Neural cell (in vitro differentiated cells): ENCODE data around the gene TOR3A. TPM values are rescaled to one million over a fixed set of nuclear protein-coding genes. Genes with fewer than 3 reads are reported as not detected.

ENCODE experiments used
- H2AFZ ChIP-seq: fragments of 200-600, 300-800 bp; sonication (generic), shearing (Covaris generic); 2 replicates; pipeline ENCODE4 v1.6.0; 2014; ENCODE audit warnings: low read depth, mild to moderate bottlenecking, antibody characterized with exemption, low read length, moderate library complexity
- H3F3A ChIP-seq: fragments of 200-600 bp; shearing (Covaris generic); 2 replicates; pipeline ENCODE4 v1.6.1; 2016; ENCODE audit warnings: mild to moderate bottlenecking, moderate library complexity, mixed read lengths, antibody characterized with exemption, low read length; ENCODE audit not compliant: insufficient read depth, poor library complexity, severe bottlenecking
- H3K27ac ChIP-seq: fragments of 200-600, 300-800 bp; sonication (generic), shearing (Covaris generic); 2 replicates; pipeline ENCODE4 v1.5.1; 2014; ENCODE audit warnings: mild to moderate bottlenecking, low read length, moderate library complexity
- H3K27me3 ChIP-seq: fragments of 300-800, 200-600 bp; sonication (generic), shearing (Covaris generic); 2 replicates; pipeline ENCODE4 v1.6.0; 2014; ENCODE audit warnings: mild to moderate bottlenecking, low read depth, low read length, moderate library complexity; ENCODE audit not compliant: insufficient read depth
- H3K36me3 ChIP-seq: fragments of 300-800, 200-600 bp; sonication (generic), shearing (Covaris generic); 2 replicates; pipeline ENCODE4 v1.5.1; 2014; ENCODE audit warnings: mild to moderate bottlenecking, antibody characterized with exemption, low read length, moderate library complexity; ENCODE audit not compliant: insufficient read depth
- H3K4me2 ChIP-seq: fragments of 300-800, 200-600 bp; sonication (generic), shearing (Covaris generic); 2 replicates; pipeline ENCODE4 v1.6.0; 2014; ENCODE audit warnings: mild to moderate bottlenecking, low read length
- H3K4me3 ChIP-seq: fragments of 300-800, 200-600 bp; sonication (generic), shearing (Covaris generic); 2 replicates; pipeline ENCODE4 v1.5.1; 2014; ENCODE audit warnings: mild to moderate bottlenecking, low read length, moderate library complexity
- H3K79me2 ChIP-seq: fragments of 200-600 bp; shearing (Covaris generic); replicated peaks from 2 replicates; pipeline ENCODE4 v1.6.0; 2014; ENCODE audit warnings: mild to moderate bottlenecking, low read length, moderate library complexity; ENCODE audit not compliant: insufficient read depth
- H3K9ac ChIP-seq: fragments of 300-800, 200-600 bp; sonication (generic), shearing (Covaris generic); 2 replicates; pipeline ENCODE4 v1.6.1; 2016; ENCODE audit warnings: mild to moderate bottlenecking, low read length, mixed read lengths
- H3K9me2 ChIP-seq: fragments of 200-600 bp; shearing (Covaris generic); 2 replicates; pipeline ENCODE4 v1.6.1; 2016; ENCODE audit warnings: mild to moderate bottlenecking, low read length, mixed read lengths; ENCODE audit not compliant: insufficient read depth
- H3K9me3 ChIP-seq: fragments of 200-600, 300-800 bp; sonication (generic), shearing (Covaris generic); 2 replicates; pipeline ENCODE4 v1.6.1; 2016; ENCODE audit warnings: mild to moderate bottlenecking, mixed run types, low read length, moderate library complexity, mixed read lengths
- H4K20me1 ChIP-seq: fragments of 200-600 bp; shearing (Covaris generic); 2 replicates; pipeline ENCODE4 v1.6.1; 2016; ENCODE audit warnings: mild to moderate bottlenecking, mixed run types; ENCODE audit not compliant: insufficient read depth
- CTCF ChIP-seq: fragments of 450-650 bp; IDR thresholded peaks from 2 replicates; pipeline ENCODE4 v1.5.1; 2014; ENCODE audit warnings: antibody characterized with exemption, mild to moderate bottlenecking, moderate library complexity; ENCODE audit not compliant: poor library complexity, severe bottlenecking
- EP300 ChIP-seq: fragments of 450-650 bp; conservative IDR thresholded peaks from 2 replicates; pipeline ENCODE4 v1.6.1; 2014; ENCODE audit warnings: antibody characterized with exemption, mild to moderate bottlenecking, moderate library complexity; ENCODE audit not compliant: poor library complexity, severe bottlenecking
- EZH2 ChIP-seq: fragments of 200-600, 300-800 bp; shearing (Covaris generic), sonication (generic); IDR thresholded peaks from 2 replicates; pipeline ENCODE4 v1.6.1; 2014; ENCODE audit warnings: antibody characterized with exemption, low read length, borderline replicate concordance, mild to moderate bottlenecking; ENCODE audit not compliant: insufficient read depth, poor library complexity, severe bottlenecking
- MXI1 ChIP-seq: fragments of 450-650 bp; conservative IDR thresholded peaks from 2 replicates; pipeline ENCODE4 v1.6.1; 2014; ENCODE audit warnings: antibody characterized with exemption, mild to moderate bottlenecking; ENCODE audit not compliant: poor library complexity, severe bottlenecking
- POLR2AphosphoS5 ChIP-seq: IDR thresholded peaks from 2 replicates; pipeline ENCODE4 v1.6.1; 2012
- RAD21 ChIP-seq: fragments of 450-650 bp; conservative IDR thresholded peaks from 2 replicates; pipeline ENCODE4 v1.6.1; 2014; ENCODE audit warnings: antibody characterized with exemption, mild to moderate bottlenecking, moderate library complexity
- REST ChIP-seq: IDR thresholded peaks from 2 replicates; pipeline ENCODE4 v1.6.1; 2012; ENCODE audit warnings: borderline replicate concordance
- SMC3 ChIP-seq: fragments of 450-650 bp; conservative IDR thresholded peaks from 2 replicates; pipeline ENCODE4 v1.6.1; 2014; ENCODE audit warnings: antibody characterized with exemption, mild to moderate bottlenecking, moderate library complexity; ENCODE audit not compliant: poor library complexity
- TAF1 ChIP-seq: IDR thresholded peaks from 2 replicates; pipeline ENCODE4 v1.6.1; 2012; ENCODE audit warnings: low read depth
- polyA plus RNA-seq: library from polyadenylated mRNA; depleted of rRNA; stranded (reverse); fragments of >200 nt; gene quantifications from 2 replicates; pipeline ENCODE4 v1.2.3, GENCODE V29; 2014

Gene TOR3A
- polyA plus RNA-seq, 1 donor from 2014 or later = 13.5 TPM

DNA sequence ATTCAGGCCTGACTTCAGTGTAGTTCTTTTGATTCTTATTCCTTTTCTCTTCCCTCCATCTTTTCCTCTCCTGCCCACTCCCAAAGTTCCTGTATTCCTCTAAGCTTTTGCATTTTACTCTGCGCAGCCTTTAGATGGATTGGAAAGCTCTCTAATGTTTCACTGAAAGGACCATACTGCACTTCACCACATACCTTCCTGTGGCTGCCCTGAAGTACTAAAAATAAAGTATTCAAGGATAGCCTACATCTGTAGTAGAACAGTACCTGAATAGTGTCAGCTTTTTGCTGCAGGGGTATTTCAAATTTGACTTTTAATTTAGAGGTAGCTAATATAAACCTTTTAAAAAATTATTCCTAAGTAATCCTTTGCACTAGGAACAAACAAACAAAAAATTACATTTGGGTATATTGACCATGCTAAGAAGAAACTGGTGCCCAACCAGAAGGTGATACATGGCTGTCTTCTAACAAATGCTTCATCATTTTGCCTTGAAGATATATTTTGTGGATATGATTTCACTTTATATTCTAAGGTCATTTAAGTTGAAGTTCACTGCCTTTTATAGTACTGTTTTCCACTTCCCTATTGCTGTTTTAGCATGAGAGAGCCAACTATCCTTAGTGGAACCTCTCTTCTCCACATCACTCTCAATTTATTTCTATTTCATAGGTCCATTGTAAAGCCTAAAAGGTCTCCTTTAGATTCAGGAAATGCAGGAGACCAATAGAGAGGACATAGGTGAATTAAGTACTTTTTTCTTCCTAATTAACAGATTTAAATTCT lies 33.3 kb upstream of the TOR3A start:
- TF ChIP-seq SMC3 = no peak
- no peaks in the 10 kb centered on the region for H3K36me3 ChIP-seq
- H3K79me2 ChIP-seq = no peaks in the 10 kb centered on the region
- H3K9me2 ChIP-seq = no peaks in the 10 kb centered on the region
- H3K27ac ChIP-seq = no peak overlapping the region
- H3K4me3 ChIP-seq = no peak overlapping the region
- no peaks in the 10 kb centered on the region for H4K20me1 ChIP-seq
- H2AFZ ChIP-seq = no peak overlapping the region
- no peak overlapping the region for H3K9ac ChIP-seq
- no peaks in the 10 kb centered on the region for H3K27me3 ChIP-seq
- H3F3A ChIP-seq = no peaks in the 10 kb centered on the region
- H3K9me3 ChIP-seq = no peaks in the 10 kb centered on the region
- H3K4me2 ChIP-seq = no peak overlapping the region

DNA sequence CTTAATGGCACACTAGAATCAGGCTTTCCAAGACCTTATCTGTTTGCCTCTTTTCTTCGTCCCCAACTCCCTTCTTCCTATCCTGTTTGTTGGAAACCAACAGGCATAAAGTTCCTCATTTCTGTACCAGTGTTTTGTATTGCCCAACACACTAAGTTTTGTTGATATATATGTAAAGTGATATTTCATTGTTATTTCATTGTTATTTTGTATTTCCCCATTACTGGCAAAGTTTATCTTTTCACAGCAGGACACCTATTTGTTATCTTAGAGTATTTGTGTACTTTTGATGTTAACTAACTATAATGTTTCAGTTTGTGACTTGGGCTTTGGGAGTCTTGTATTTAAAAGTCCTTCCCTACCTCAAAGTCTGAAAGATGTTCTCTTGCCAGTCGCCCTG lies 29.1 kb upstream of the TOR3A start:
- H3K9me2 ChIP-seq = no peaks in the 10 kb centered on the region

More for the DNA sequence above, 29.1 kb upstream of the TOR3A start:
- Histone ChIP-seq H3K36me3 (no peaks in the 10 kb centered on the region), H3K4me2 (no peak overlapping the region), H2AFZ (no peak overlapping the region), H3F3A (no peaks in the 10 kb centered on the region), H3K9ac (no peak overlapping the region), H3K9me3 (no peaks in the 10 kb centered on the region), H3K79me2 (no peaks in the 10 kb centered on the region), H3K4me3 (no peak overlapping the region), H3K27me3 (no peaks in the 10 kb centered on the region), H3K27ac (no peak overlapping the region), H4K20me1 (no peaks in the 10 kb centered on the region)
- TF ChIP-seq TAF1 (no peak), POLR2AphosphoS5 (no peak), CTCF (no peak), EZH2 (no peak), EP300 (no peak), SMC3 (no peak), MXI1 (no peak), RAD21 (no peak), REST (no peak)
